HEK293 (cell line): ENCODE data around the gene AHCTF1.

Source experiments
- GLIS2 ChIP-seq: fragments of 450-650 bp; formaldehyde crosslinking; IDR thresholded peaks from 2 replicates; pipeline ENCODE4 v1.5.1; 2016; ENCODE audit warnings: missing biosample characterization, missing genetic modification characterization
- REST ChIP-seq: fragments of 450-650 bp; formaldehyde crosslinking; IDR thresholded peaks from 2 replicates; pipeline ENCODE4 v1.5.1; 2016; ENCODE audit warnings: missing biosample characterization, missing genetic modification characterization
- YY2 ChIP-seq: fragments of 450-650 bp; formaldehyde crosslinking; IDR thresholded peaks from 2 replicates; pipeline ENCODE4 v1.5.1; 2016; ENCODE audit warnings: missing biosample characterization, missing genetic modification characterization
- ZBTB17 ChIP-seq: fragments of 450-650 bp; formaldehyde crosslinking; IDR thresholded peaks from 2 replicates; pipeline ENCODE4 v1.5.1; 2016; ENCODE audit warnings: missing biosample characterization, missing genetic modification characterization
- ZNF121 ChIP-seq: fragments of 450-650 bp; formaldehyde crosslinking; IDR thresholded peaks from 2 replicates; pipeline ENCODE4 v1.5.1; 2016; ENCODE audit warnings: missing biosample characterization, missing genetic modification characterization
- ZNF416 ChIP-seq: fragments of 450-650 bp; formaldehyde crosslinking; IDR thresholded peaks from 2 replicates; pipeline ENCODE4 v1.5.1; 2016; ENCODE audit warnings: missing biosample characterization, missing genetic modification characterization
- ZNF639 ChIP-seq: fragments of 450-650 bp; formaldehyde crosslinking; IDR thresholded peaks from 2 replicates; pipeline ENCODE4 v1.5.1; 2016; ENCODE audit warnings: missing biosample characterization, missing genetic modification characterization
- TF ChIP-seq, protein P1 (sequence below): fragments of 450-650 bp; formaldehyde crosslinking; IDR thresholded peaks from 2 replicates; pipeline ENCODE4 v1.5.1; 2016; ENCODE audit warnings: missing biosample characterization, missing genetic modification characterization
- TF ChIP-seq, protein P2 (sequence below): fragments of 450-650 bp; formaldehyde crosslinking; IDR thresholded peaks from 2 replicates; pipeline ENCODE4 v1.5.1; 2016; ENCODE audit warnings: missing biosample characterization, missing genetic modification characterization, low read depth

- TF ChIP-seq GLIS2 (tag by site-specific recombination) (no peak), ZNF416 (tag by site-specific recombination) (no peak), ZNF639 (tag by site-specific recombination) (no peak), REST (tag by site-specific recombination) (no peak), YY2 (tag by site-specific recombination) (no peak), ZNF121 (no peak), ZBTB17 (tag by site-specific recombination) (no peak)
- TF ChIP-seq, protein P1, sequence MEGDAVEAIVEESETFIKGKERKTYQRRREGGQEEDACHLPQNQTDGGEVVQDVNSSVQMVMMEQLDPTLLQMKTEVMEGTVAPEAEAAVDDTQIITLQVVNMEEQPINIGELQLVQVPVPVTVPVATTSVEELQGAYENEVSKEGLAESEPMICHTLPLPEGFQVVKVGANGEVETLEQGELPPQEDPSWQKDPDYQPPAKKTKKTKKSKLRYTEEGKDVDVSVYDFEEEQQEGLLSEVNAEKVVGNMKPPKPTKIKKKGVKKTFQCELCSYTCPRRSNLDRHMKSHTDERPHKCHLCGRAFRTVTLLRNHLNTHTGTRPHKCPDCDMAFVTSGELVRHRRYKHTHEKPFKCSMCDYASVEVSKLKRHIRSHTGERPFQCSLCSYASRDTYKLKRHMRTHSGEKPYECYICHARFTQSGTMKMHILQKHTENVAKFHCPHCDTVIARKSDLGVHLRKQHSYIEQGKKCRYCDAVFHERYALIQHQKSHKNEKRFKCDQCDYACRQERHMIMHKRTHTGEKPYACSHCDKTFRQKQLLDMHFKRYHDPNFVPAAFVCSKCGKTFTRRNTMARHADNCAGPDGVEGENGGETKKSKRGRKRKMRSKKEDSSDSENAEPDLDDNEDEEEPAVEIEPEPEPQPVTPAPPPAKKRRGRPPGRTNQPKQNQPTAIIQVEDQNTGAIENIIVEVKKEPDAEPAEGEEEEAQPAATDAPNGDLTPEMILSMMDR (tag by site-specific recombination): no peak
- TF ChIP-seq, protein P2, sequence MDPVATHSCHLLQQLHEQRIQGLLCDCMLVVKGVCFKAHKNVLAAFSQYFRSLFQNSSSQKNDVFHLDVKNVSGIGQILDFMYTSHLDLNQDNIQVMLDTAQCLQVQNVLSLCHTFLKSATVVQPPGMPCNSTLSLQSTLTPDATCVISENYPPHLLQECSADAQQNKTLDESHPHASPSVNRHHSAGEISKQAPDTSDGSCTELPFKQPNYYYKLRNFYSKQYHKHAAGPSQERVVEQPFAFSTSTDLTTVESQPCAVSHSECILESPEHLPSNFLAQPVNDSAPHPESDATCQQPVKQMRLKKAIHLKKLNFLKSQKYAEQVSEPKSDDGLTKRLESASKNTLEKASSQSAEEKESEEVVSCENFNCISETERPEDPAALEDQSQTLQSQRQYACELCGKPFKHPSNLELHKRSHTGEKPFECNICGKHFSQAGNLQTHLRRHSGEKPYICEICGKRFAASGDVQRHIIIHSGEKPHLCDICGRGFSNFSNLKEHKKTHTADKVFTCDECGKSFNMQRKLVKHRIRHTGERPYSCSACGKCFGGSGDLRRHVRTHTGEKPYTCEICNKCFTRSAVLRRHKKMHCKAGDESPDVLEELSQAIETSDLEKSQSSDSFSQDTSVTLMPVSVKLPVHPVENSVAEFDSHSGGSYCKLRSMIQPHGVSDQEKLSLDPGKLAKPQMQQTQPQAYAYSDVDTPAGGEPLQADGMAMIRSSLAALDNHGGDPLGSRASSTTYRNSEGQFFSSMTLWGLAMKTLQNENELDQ: no peak
These were observed 56.4 kb downstream of the AHCTF1 start for GRCh38 chr1:246875041-246876026.
